ENCODE data around the gene OR9G4. TPM values are rescaled to one million over a fixed set of nuclear protein-coding genes. Genes with fewer than 3 reads are reported as not detected.

OR9G4 gene
- total and polyA plus RNA-seq, 2 of the 4 experiments (the other 2 are of a cell fraction): not detected

- intact Hi-C loops (cut with micrococcal nuclease): loop anchor here (2.0 kb wide), 1 partner anchor 24 kb away; no protein-coding TSS in a partner anchor
Observed at GRCh38 chr11:56700242-56700913, 48.1 kb downstream of the OR9G4 start.

More at GRCh38 chr11:56700242-56700913, 48.1 kb downstream of the OR9G4 start:
- no peak overlapping the region for H3K4me3 ChIP-seq (ENCODE audit: insufficient read depth, low read depth, low read length)
- no peak overlapping the region for H2BK120ac ChIP-seq (ENCODE audit: low read depth, low read length)
- TF ChIP-seq MXI1 (IDR thresholded peaks at IDR 0.05; ENCODE audit: borderline replicate concordance, low read depth, low read length) (no peak), CEBPB (IDR thresholded peaks at IDR 0.05; ENCODE audit: low read depth, low read length) (no peak), SMC3 (IDR thresholded peaks at IDR 0.05; ENCODE audit: low read depth, low read length) (no peak), RFX5 (IDR thresholded peaks at IDR 0.05; ENCODE audit: low read depth, low read length) (no peak), MAZ (IDR thresholded peaks at IDR 0.05; ENCODE audit: borderline replicate concordance, low read depth, low read length) (no peak), RCOR1 (IDR thresholded peaks at IDR 0.05; ENCODE audit: insufficient replicate concordance, low read length) (no peak), BHLHE40 (IDR thresholded peaks at IDR 0.05; ENCODE audit: low read depth, low read length) (no peak)
- H3K4me2 ChIP-seq (ENCODE audit: low read depth, low read length): no peak overlapping the region
- H4K5ac ChIP-seq (ENCODE audit: low read depth, low read length): no peak overlapping the region
- no peak overlapping the region for H4K91ac ChIP-seq (ENCODE audit: insufficient read depth, low read depth, low read length)
- no peak overlapping the region for H2AK5ac ChIP-seq (ENCODE audit: low read depth, low read length)
- H3K18ac ChIP-seq (ENCODE audit: low read depth, low read length): no peak overlapping the region
- in situ Hi-C loops (cut with MboI; ENCODE audit: low sequenced_read_pairs) (no loop called here), dilution Hi-C loops (cut with HindIII; ENCODE audit: low sequenced_read_pairs, unreplicated experiment) (no loop called here)
- H2BK15ac ChIP-seq (ENCODE audit: low read depth, low read length): no peak overlapping the region
- H3K27ac ChIP-seq (ENCODE audit: insufficient read depth, low read length): no peak overlapping the region
- H3K36me3 ChIP-seq (ENCODE audit: control insufficient read depth, insufficient read depth, low read length): no peaks in the 10 kb centered on the region
- no peak overlapping the region for H3K56ac ChIP-seq (ENCODE audit: extremely low read depth, insufficient read depth, low read length)
- ATAC-seq (ENCODE audit: low read depth): no peak
- no CpG with 5 or more reads among the region's 10 CpGs for WGBS, 2 experiments (ENCODE audit: extremely low coverage in 2 of 2, insufficient read length in 1 of 2)
- BruUV-seq (replicated peaks): no TSS peak
- ChIA-PET POLR2A (ENCODE audit: unreplicated experiment) (no interaction called here), CTCF (no interaction called here)
- no peaks in the 10 kb centered on the region for H3K9me1 ChIP-seq (ENCODE audit: insufficient read depth, low read length)
- H2AK9ac ChIP-seq (replicated peaks; ENCODE audit: low read depth, low read length, poor library complexity): no peak overlapping the region
- DNase-seq: no peak
- no peak overlapping the region for H3K14ac ChIP-seq (replicated peaks; ENCODE audit: low read depth, low read length)
- H2BK20ac ChIP-seq (ENCODE audit: low read depth, low read length): no peak overlapping the region
- no peaks in the 10 kb centered on the region for H3K79me1 ChIP-seq (ENCODE audit: low read depth in 1 of 2, low read length in 2 of 2)
- H4K8ac ChIP-seq (ENCODE audit: low read depth in 2 of 2, low read length in 2 of 2): no peak overlapping the region
- H4K20me1 ChIP-seq (ENCODE audit: insufficient read depth, low read length): no peaks in the 10 kb centered on the region
- H2AFZ ChIP-seq (replicated peaks; ENCODE audit: low read length, poor library complexity): no peak overlapping the region
- peaks cover 7% of the 10 kb centered on the region for H3K9me3 ChIP-seq (ENCODE audit: control insufficient read depth, insufficient read depth, low read length)
- no peaks in the 10 kb centered on the region for H3K27me3 ChIP-seq (ENCODE audit: control insufficient read depth, insufficient read depth, low read length)
- H3K9ac ChIP-seq (ENCODE audit: low read depth, low read length): no peak overlapping the region
- H3K23ac ChIP-seq (ENCODE audit: low read depth, low read length): no peak overlapping the region
- no peak overlapping the region for H3K4ac ChIP-seq (ENCODE audit: low read depth, low read length)
- H2BK5ac ChIP-seq (ENCODE audit: low read depth, low read length, poor library complexity, severe bottlenecking): no peak overlapping the region
- H3K4me1 ChIP-seq (ENCODE audit: control insufficient read depth, insufficient read depth, low read length): no peaks in the 10 kb centered on the region

Data from IMR-90 (cell line).